GM18909 (cell line): ENCODE data around the gene ALX1.
"Not testable (repeated sequence)": the region's sequence is repeated elsewhere in the genome, so short reads cannot be mapped to it uniquely, and the experiment has no call there.

ENCODE experiments used
- ATAC-seq: cut with Tn5 transposase; IDR thresholded peaks from one replicate; pipeline ENCODE4 v1.9.1; 2021; ENCODE audit warnings: mild to moderate bottlenecking; ENCODE audit not compliant: unreplicated experiment, poor library complexity

ALX1 gene

GRCh38 chr12:85296362-85296761 lies 16.3 kb downstream of the ALX1 start:
- no peak for ATAC-seq

GRCh38 chr12:85299053-85299452 lies 19.0 kb downstream of the ALX1 start:
- ATAC-seq, result no peak

GRCh38 chr12:85301051-85301450 lies 21.0 kb downstream of the ALX1 start:
- peak; percentile 63 for ATAC-seq

GRCh38 chr12:85308374-85308773 lies 28.4 kb downstream of the ALX1 start:
- ATAC-seq, result no peak

GRCh38 chr12:85309125-85309566 lies 29.1 kb downstream of the ALX1 start:
- no peak for ATAC-seq

- no peak for ATAC-seq
Measured at GRCh38 chr12:85310025-85310424, 30.0 kb downstream of the ALX1 start.

- no peak for ATAC-seq
Measured at GRCh38 chr12:85310456-85311076, 30.5 kb downstream of the ALX1 start.

- ATAC-seq, result not testable (repeated sequence)
Measured at GRCh38 chr12:85317866-85318636, 38.0 kb downstream of the ALX1 start.

GRCh38 chr12:85322715-85323114 lies 42.7 kb downstream of the ALX1 start:
- no peak for ATAC-seq

- no peak for ATAC-seq
Measured at GRCh38 chr12:85325442-85325841, 45.4 kb downstream of the ALX1 start.

- no peak for ATAC-seq
Measured at GRCh38 chr12:85329913-85330312, 49.9 kb downstream of the ALX1 start.

- ATAC-seq, result no peak
Measured at GRCh38 chr12:85348779-85349178, 68.8 kb downstream of the ALX1 start.

- ATAC-seq, result no peak
Measured at GRCh38 chr12:85350356-85350755, 70.3 kb downstream of the ALX1 start.
